ENCODE measurements around the gene LRRN2. TPM values are rescaled to one million over a fixed set of nuclear protein-coding genes. Genes with fewer than 3 reads are reported as not detected.

Gene LRRN2
- total and polyA plus RNA-seq, 2 experiments from 2014 or later: 3.7 to 4.9 TPM

- DNase-seq (ENCODE audit: low read depth in 1 of 2, low spot score in 1 of 2): no peak
- Histone ChIP-seq H3K9me3 (ENCODE audit: low read depth) (no peaks in the 10 kb centered on the region), H3K4me3 (no peak overlapping the region), H3K27me3 (peaks cover 14% of the 10 kb centered on the region), H3K36me3 (no peaks in the 10 kb centered on the region), H3K27ac (no peak overlapping the region), H3K4me1 (ENCODE audit: low read depth) (no peaks in the 10 kb centered on the region)
- no peak for TF ChIP-seq CTCF (IDR thresholded peaks at IDR 0.05; ENCODE audit: low read depth, low read length)
Observed at GRCh38 chr1:204678721-204679475, 6.6 kb downstream of the LRRN2 start.

- Histone ChIP-seq H3K27me3 (peaks cover 4% of the 10 kb centered on the region), H3K27ac (no peak overlapping the region), H3K4me1 (ENCODE audit: low read depth) (no peaks in the 10 kb centered on the region), H3K4me3 (no peak overlapping the region), H3K36me3 (no peaks in the 10 kb centered on the region), H3K9me3 (ENCODE audit: low read depth) (no peaks in the 10 kb centered on the region)
- TF ChIP-seq CTCF (IDR thresholded peaks at IDR 0.05; ENCODE audit: low read depth, low read length): no peak
- no peak for DNase-seq (ENCODE audit: low read depth in 1 of 2, low spot score in 1 of 2)
Observed at GRCh38 chr1:204677864-204678263, 7.7 kb downstream of the LRRN2 start.

GRCh38 chr1:204676043-204676442 lies 9.5 kb downstream of the LRRN2 start:
- DNase-seq (ENCODE audit: low read depth in 1 of 2, low spot score in 1 of 2): no peak
- no peak for TF ChIP-seq CTCF (IDR thresholded peaks at IDR 0.05; ENCODE audit: low read depth, low read length)

GRCh38 chr1:204673909-204674649 lies 11.5 kb downstream of the LRRN2 start:
- H3K4me3 ChIP-seq: no peak overlapping the region
- H3K27ac ChIP-seq: no peak overlapping the region
- H3K27me3 ChIP-seq: no peaks in the 10 kb centered on the region
- H3K36me3 ChIP-seq: no peaks in the 10 kb centered on the region
- no peak for TF ChIP-seq CTCF (IDR thresholded peaks at IDR 0.05; ENCODE audit: low read depth, low read length)
- H3K4me1 ChIP-seq (ENCODE audit: low read depth): no peaks in the 10 kb centered on the region
- H3K9me3 ChIP-seq (ENCODE audit: low read depth): no peaks in the 10 kb centered on the region
- DNase-seq (ENCODE audit: low read depth in 1 of 2, low spot score in 1 of 2): no peak

More at GRCh38 chr1:204676043-204676442, 9.5 kb downstream of the LRRN2 start:
- no peaks in the 10 kb centered on the region for H3K27me3 ChIP-seq
- H3K36me3 ChIP-seq: no peaks in the 10 kb centered on the region
- H3K9me3 ChIP-seq (ENCODE audit: low read depth): no peaks in the 10 kb centered on the region
- no peaks in the 10 kb centered on the region for H3K4me1 ChIP-seq (ENCODE audit: low read depth)
- no peak overlapping the region for H3K4me3 ChIP-seq
- no peak overlapping the region for H3K27ac ChIP-seq

- no peak for DNase-seq (ENCODE audit: low read depth in 1 of 2, low spot score in 1 of 2)
- Histone ChIP-seq H3K27me3 (no peaks in the 10 kb centered on the region), H3K4me3 (no peak overlapping the region), H3K4me1 (ENCODE audit: low read depth) (no peaks in the 10 kb centered on the region), H3K9me3 (ENCODE audit: low read depth) (no peaks in the 10 kb centered on the region), H3K36me3 (no peaks in the 10 kb centered on the region), H3K27ac (no peak overlapping the region)
- TF ChIP-seq CTCF (IDR thresholded peaks at IDR 0.05; ENCODE audit: low read depth, low read length): no peak
Observed at GRCh38 chr1:204673209-204673608, 12.3 kb downstream of the LRRN2 start.

Measured in cardiac muscle cell (in vitro differentiated cells and primary cell).